Astrocyte (in vitro differentiated cells and primary cell): Measurements from ENCODE around the gene LRRIQ1.
A peak's percentile ranks its signal among the peaks of the same experiment; 100 is the strongest.

ENCODE experiments used
- EZH2 ChIP-seq: IDR thresholded peaks from 2 replicates; pipeline ENCODE4 v1.6.1; 2012; ENCODE audit warnings: mild to moderate bottlenecking, low read length, inconsistent platforms; ENCODE audit not compliant: insufficient read depth
- TF ChIP-seq, protein P1 (sequence below): IDR thresholded peaks from 2 replicates; pipeline ENCODE4 v1.5.1; 2011; ENCODE audit warnings: low read depth, mild to moderate bottlenecking, inconsistent platforms, low read length, moderate library complexity; ENCODE audit not compliant: insufficient read depth

DNA sequence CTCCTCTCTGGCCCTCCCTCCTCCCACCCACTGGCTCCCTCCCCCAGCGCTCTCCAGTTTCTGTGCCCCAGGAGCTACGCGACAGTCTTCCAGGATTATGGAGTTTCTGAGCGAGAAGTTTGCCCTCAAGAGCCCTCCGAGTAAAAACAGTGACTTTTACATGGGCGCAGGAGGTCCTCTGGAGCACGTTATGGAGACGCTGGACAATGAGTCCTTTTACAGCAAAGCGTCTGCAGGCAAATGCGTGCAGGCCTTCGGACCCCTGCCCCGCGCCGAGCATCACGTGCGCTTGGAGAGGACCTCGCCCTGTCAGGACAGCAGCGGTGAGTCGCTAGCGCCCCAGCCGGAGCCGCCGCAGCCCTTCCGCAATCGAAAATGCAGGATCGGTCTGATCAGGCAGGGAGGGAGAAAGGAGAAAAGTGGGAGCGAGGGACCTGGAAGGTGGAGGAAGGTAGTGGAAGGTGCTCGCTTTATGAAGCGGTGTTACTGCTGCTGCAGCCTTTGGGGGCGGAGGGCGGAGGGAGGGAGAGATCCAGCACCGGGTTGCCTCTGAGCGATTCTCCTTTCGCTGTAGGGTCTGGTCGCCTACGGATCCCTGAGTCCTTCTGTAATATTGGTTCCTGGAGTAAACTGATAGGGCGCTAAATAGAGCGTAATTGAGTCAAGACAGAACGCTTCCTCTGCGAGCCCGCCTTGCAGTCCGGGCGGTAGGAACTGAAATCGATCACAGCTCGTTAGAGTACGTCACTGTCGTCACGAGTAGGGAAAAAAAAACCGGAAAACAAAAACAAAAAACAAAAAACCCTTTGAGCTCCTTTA is 244.2 kb downstream of the LRRIQ1 start, which contains the start of gene ALX1:
- TF ChIP-seq, protein P1, sequence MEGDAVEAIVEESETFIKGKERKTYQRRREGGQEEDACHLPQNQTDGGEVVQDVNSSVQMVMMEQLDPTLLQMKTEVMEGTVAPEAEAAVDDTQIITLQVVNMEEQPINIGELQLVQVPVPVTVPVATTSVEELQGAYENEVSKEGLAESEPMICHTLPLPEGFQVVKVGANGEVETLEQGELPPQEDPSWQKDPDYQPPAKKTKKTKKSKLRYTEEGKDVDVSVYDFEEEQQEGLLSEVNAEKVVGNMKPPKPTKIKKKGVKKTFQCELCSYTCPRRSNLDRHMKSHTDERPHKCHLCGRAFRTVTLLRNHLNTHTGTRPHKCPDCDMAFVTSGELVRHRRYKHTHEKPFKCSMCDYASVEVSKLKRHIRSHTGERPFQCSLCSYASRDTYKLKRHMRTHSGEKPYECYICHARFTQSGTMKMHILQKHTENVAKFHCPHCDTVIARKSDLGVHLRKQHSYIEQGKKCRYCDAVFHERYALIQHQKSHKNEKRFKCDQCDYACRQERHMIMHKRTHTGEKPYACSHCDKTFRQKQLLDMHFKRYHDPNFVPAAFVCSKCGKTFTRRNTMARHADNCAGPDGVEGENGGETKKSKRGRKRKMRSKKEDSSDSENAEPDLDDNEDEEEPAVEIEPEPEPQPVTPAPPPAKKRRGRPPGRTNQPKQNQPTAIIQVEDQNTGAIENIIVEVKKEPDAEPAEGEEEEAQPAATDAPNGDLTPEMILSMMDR: no peak
- TF ChIP-seq EZH2: peak; percentile 82
